NOMO-1 treated with dmso at 0.1 percent for 144 hours (cell line): ENCODE data around the gene ADGRF4.

Experiments used
- DNase-seq: peaks from one replicate; lab custom pipeline; 2025; ENCODE audit not compliant: unreplicated experiment; lab: John Stamatoyannopoulos, UW

ADGRF4 gene, protein sequence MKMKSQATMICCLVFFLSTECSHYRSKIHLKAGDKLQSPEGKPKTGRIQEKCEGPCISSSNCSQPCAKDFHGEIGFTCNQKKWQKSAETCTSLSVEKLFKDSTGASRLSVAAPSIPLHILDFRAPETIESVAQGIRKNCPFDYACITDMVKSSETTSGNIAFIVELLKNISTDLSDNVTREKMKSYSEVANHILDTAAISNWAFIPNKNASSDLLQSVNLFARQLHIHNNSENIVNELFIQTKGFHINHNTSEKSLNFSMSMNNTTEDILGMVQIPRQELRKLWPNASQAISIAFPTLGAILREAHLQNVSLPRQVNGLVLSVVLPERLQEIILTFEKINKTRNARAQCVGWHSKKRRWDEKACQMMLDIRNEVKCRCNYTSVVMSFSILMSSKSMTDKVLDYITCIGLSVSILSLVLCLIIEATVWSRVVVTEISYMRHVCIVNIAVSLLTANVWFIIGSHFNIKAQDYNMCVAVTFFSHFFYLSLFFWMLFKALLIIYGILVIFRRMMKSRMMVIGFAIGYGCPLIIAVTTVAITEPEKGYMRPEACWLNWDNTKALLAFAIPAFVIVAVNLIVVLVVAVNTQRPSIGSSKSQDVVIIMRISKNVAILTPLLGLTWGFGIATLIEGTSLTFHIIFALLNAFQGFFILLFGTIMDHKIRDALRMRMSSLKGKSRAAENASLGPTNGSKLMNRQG

DNA sequence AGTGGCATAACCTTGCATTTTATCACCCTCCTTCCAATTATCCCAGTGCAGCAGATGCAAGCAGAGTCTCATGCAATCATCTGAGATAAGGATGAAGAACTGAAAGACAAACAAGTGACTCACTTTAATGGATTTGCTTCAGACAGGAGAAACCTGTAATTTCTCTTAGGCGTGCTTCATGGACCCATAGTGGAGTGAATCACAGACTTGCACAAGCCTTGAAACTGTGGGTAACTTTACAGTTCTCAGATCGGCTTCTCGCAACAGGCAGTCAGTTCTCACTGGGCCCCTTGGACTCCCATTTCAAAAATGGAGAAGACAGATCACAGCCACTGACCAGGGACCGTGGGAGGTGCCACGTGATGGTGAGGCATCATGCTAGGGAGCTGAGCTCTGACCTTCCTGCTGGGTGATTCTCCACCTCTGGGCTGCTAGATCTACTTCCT, at the start of gene ADGRF4:
TSS of gene ADGRF4 (plus strand) at position 239 of the 446 bp plus-strand sequence. CDS start 8,666 bp downstream, outside the sequence.
- DNase-seq = no peak

DNA sequence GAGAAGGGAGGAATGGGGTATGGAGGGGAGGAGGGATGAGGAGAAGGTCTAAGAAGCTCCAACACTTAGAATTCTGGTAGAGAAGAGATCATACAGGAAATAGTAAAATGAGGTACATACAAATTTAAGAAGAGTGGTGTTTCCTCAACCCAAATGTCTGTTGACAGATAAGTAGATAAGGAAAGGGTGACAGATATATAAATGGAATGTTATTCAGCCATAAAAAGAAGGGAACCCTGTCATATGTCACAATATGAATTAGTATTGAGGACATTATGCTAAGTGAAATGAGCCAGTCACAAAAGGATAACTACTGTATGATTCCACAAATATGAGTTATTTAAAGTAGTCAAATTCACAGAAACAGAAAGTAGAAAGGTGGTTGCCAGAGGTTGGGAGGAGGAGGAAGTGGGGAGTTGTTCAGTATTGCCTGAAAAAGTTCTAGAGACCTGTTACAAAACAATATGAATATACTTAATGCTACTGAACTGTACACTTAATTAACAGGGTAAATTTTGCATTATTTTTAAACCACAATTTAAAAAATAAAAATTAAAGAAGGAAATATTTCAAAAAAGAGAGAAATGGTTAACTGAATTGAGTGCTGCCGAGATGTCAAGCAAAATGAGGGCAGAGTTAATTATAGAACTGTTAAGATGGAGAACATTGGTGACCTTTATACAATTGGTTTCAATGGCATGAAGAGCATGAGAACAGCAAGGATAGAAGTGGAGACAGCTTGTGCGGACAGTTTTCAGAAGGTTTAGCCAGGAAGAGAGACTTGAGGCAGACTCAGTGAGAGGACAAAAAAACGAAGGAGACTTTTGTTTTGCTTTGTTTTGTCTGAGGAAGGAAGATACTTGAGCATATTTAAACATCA, 47.6 kb upstream of the ADGRF4 start:
- no peak for DNase-seq

DNA sequence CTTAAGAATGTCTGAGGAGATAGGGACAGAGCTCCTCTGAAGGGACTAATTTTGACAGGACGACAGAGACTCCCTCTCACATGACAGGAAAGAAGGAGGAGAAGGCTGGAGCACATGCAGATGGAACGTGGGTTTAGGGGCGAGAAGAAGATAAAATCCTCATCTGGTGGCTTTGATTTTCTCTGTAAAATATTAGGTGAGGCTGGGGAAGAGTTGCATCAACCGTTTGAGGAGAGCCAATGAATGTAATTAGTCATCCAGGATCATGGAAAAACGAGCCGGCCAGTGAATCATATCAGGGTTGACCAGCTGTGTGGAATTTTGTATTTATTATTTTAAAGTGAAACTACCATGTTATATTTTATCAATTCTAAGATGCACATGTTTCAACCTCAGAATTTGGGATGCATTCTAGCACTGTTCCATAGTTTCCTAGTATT, 46.9 kb upstream of the ADGRF4 start:
- no peak for DNase-seq

DNA sequence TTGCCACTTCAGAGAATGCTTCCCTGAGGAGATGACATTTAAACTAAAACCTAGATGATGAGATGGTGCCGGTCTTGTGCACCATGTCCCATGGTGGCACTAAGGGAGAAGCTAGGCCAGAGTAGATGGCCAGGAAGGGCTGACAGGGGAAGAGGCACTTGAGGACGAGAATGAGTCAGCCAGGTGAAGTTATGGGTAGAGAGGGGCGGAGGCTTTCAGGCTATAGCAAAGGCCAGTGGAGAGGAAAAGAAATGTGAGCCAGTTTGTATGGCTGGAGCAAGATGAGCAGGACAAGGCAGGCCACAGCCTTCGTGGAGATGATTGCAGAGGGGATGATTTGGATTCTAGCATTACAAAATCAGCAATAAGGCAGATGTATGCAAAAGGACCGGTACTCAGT, 44.7 kb upstream of the ADGRF4 start:
- DNase-seq = no peak

DNA sequence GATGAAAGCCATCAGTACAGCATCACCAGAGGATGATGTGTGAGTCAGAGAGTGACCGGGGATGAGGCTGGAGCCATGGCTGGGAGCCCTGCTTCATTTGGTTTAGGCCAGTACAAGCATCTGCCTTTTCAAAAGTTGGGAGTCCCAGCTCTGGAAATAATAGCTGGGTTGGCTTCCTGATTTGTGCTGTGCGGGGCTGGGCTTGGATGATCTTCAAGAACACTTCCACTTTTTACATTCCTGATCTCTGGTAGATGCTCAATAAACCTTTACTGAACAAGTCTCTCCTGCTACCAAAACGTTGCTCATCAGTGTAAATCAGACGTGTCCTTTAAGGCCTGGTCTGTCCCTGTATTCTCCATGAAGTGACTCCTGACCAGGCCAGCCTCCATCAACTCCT, 44.1 kb upstream of the ADGRF4 start:
- no peak for DNase-seq

DNA sequence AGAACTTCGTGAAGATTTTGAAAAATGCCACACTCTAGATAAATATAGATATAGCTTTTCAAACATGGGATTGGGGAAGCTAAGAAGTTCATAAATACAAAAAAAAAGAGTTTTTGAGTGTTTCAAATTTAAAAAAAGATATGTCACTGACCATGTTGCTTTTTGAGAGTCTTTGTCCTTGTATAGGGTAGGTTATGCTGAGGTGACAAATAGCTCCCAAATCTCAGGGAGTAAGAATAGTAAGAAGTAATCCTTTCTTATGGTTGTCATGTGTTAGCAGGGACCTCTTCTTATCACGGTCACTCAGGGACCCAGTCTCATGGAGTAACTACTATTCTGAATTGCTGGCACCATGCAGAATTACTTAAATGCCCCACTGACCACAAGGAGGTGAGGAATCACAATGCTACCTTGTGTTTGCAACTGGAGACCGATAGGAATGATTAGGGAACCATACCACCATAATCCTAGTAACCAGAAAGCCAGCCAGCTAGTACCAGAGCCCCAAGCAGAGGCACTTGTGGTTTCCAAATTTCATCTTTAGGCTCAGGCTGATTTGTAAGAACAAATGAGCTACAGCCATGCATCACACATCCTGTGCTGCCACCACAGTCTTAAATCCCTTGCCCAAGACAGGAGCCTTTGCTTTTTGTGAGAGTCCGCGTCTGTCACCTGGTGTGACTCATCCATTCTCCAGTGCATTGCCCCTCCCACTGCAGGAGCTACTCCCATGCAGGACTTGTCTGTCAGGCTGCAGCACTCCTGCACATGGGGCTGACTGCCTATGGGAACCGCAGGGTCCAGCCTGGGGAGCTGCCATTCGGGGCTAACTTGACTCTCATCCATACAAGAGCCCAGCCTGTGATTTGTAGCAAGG, 42.4 kb upstream of the ADGRF4 start:
- DNase-seq = peak; percentile 18

DNA sequence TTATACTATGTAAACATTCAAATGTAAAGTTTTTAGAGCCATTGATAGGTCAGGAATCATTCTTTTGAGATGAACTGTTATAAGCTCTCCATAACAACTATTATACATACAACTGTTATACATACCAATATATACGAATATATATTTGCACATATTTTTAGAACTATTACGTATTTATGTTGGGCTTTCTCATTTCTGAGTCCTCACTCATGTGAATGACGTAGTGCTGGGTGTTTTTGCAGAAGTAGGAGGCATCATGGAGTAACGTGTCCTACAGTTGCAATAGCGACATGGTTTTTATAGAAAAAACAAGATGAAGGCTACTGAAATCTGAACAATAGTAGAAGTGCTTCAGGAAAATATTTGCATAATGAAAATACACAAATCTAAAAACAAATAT, 36.4 kb upstream of the ADGRF4 start:
- no peak for DNase-seq

DNA sequence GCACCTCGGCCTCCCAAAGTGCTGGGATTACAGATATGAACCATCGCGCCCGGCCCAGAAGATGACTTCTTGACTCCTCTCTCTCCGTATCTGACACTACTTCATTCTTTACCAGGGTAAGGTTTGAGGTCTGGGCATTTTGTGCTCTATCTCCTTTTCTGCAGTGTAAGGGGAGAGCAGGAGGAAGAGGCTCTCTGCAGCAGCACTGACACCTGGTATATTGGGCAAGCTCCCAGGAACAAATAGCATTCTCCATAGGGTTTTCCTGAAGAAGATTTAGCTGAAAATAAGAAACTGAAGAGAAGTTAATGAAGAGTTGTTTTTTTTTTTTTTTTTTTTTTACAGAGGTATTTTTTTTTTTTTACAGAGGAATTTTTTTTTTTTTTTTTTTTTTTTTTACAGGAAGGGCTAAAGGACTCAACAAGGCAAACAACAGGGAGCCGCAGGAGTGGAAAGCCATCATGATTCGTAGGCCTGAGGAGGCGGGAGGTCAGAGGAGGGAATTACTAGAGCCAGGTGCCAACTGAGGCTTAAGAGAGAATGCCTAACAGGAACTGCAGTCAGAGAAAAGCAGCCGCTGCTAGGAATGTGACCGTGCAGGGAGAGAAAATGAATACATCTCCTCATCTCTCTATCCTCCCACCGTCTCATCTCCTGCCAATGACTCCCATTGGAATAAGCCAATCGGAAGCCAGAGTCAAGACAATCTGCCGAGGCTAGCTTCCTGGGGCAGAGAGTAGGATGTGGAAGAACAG, 34.7 kb upstream of the ADGRF4 start:
- DNase-seq = no peak

DNA sequence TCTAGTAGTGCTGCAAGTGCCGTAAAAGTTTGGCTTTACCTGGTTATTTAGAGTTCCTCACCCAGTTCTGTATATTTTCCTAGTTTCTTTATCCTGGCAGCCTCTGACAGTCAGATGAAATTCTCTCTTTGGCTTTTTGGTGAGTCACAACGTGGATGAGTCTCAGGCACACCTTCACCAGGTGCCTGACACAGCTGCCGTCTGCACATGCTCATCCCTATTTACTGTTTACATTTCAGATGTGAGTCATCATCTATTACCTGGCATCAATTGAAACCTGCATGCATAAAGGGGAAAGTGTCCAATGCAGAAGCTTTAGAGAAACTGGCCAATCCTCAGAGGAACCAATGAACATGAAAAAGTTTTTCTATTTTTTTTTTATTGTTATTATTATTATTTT, 33.3 kb upstream of the ADGRF4 start:
- no peak for DNase-seq

DNA sequence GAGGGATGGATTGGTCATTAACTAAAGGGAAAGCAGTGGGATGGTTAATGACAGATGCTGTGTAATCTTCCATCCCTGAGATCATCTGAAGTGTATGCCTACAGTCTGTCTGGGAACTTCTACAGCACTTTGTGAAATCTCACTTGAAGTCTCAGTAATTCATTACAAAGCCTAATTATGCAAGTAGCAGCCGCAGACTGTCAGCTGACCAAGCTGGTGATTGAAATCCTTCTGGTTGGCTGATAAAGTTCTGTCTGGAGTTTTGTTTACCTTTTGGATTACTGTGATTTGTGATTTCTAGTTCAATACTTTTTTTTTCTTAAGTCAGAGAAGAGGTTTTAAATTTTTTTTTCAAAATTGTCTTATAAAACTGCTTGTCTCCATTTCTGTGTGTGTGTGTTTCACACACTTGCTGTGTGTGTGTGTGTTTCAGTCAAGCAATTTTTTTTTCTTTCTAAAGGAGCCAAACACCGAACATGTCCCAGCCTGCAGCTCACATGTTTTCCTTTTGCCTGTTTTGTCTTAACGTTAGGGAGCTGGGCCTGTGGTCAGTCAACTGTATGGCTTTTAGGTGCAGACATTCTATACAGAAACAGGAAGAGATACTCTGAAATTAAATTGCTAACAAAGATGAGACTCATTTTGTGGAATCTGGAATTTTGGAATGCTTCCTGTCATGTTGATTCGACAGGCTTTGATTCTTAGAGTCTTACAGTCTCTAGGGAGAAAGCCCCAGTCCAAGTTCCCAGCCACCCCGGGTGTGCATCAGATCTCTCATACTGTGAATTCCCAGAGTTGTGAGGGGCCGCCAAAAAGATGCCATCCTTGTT, 28.5 kb upstream of the ADGRF4 start:
- no peak for DNase-seq

DNA sequence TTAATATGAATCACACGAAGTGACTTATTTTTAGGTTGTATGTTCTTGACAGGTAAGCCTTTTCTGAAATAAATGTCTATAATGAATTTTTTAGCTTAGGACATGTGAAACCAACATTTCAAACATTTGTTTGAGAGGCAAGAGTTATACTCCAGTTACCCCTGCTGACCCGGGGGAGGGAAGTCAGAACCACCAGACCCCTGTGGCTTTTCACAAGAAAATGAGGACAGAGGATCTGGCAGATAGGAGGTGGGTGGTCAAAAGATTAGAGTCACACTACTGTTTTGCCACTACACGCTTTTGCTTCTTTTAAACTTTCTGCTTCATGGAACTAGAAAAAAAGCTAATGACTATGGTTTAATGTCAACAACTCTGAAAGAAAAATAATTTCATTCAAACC, 27.5 kb upstream of the ADGRF4 start:
- DNase-seq = no peak

DNA sequence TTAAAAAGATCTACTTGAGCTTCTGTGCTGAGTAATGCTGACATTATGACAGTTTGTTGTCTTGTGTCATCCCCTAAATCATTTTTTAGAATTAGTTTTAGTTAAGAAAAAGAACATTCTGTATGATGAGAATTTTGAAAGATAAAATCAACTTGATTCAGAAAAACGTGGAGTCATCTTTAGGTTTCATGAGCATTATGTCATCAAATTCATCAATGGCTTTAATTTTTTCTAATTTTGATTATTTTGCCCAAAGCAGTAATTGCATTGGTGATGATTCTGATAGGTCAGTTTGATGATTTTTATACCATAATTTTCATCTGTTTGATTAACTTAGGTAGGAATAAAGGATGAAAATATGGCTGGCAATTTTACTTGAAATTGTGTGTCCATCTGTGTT, 26.6 kb upstream of the ADGRF4 start:
- DNase-seq = no peak

DNA sequence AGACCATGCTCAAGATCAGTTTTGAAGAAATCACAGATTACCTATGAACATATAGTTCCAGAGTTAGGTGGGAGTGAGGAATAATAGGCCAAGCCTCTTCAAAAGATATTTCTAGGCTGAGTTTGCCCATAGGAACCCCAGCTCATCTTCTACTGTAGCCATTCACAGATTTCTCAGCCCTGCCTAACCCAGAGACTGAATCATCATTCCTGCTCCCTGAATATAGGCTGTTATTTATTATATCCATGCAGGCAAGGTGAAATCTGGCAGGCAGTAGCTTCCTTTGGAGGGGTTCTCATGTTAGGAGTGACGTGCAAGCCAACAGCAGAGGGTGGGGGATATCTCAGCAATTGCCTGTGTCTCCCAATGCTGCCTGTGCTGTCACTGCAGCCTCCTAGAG, 25.6 kb upstream of the ADGRF4 start:
- DNase-seq = no peak

DNA sequence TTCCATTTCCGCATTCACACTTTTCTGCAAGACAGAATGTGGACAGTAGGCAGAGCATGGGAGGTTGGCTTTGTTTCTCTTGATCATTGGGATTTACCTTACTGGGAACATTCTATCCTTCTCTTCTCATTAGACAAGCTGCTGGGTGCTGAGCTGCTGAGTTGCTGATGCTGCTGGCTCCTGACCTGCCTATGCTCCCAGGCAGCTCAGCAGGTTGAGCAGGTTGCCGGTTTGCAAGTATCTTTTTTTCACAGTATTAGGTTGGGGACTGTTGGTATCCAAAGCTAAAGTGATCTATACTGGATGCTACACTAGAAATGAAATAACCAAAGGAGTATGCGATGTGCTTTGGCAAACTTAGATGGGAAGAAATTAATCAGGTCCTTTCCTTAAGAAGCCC, 23.7 kb upstream of the ADGRF4 start:
- no peak for DNase-seq

DNA sequence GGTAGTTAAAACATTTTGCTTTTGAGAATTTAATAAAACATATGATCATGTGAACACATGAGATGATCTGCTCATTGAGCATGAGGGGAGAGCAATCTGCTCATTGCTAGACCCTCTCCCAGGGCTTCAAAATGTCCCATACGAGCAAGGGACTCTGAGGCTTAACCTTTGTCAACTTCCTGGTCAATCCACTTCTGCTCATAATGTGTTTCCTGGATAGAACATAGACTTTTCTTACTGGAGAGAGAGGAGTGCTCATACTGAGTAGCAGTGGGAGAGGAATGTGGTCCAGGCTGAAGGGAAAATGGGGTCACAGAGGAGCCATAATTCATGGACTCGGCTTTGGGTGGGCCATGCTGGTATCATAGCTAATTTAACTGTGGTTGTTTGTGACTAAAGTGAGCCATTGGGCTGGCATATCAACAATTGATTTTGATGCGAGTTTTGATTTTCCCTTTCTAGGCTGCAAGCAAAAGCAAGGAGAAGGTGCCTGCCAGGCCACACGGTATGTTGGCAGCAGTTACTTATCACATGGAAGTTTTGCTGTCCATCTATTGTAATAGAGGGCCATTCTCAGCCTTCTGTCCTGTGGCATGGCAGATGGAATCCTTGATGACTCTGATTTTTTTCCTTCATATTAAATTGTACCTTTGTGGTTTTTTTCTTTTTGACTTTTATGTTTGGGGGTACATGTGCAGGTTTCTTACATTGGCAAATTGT, 20.8 kb upstream of the ADGRF4 start:
- no peak for DNase-seq

DNA sequence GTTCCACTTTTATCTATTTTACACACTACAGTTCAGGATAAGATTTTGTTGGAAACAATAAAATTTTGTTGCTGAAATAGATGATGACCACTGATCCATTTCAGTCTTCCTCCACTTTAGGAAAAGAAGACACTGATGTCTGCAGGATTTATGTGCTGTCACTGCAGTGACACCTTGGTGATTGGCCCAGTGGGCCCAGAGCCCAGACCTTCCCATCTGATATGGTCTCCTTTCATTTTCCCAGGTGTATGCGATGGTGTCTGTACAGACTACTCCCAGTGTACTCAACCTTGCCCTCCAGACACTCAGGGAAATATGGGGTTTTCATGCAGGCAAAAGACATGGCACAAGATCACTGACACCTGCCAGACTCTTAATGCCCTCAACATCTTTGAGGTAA, 19.6 kb upstream of the ADGRF4 start:
- no peak for DNase-seq

DNA sequence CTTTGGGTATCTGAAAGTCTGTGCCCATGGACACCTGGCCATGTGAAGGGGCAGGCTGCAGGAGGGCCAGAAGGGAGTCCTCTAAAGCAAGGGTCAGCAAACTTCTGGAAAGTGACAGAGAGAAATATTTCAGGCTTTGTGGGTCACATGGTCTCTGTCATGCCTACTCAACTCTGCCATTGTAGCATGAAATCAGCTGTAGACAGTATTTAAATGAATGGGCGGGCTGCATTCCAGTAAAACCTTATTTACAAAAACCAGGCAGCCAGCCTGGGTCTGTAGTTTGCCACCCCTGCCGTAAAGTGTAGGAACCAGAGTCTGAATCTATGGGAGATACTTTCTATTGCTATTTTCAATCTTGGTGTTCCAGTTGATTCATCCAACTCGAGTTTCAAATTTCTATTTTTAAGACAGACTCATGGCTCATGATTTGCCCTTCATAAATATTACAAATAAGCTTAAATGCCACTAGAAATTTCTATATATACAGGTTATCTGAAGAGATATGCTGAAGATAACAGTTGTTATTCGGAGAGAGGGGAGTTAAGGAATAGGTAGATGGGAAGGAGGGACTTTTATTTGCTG, 19.0 kb upstream of the ADGRF4 start:
- DNase-seq = no peak

DNA sequence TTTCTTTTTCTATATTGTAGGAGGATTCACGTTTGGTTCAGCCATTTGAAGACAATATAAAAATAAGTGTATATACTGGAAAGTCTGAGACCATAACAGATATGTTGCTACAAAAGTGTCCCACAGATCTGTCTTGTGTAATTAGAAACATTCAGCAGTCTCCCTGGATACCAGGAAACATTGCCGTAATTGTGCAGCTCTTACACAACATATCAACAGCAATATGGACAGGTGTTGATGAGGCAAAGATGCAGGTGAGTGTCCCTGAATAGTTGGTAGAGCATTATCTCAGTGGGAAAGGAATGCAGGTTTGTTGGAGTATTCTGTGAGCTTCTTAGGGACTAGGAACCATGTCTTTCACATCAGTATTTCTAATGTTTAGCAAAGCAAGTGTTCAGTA, 18.3 kb upstream of the ADGRF4 start:
- no peak for DNase-seq
